ENCODE results near the gene ZNF92. TPM values are rescaled to one million over a fixed set of nuclear protein-coding genes. Genes with fewer than 3 reads are reported as not detected.

The ZNF92 gene
- 8.9 and 13.7 TPM in 2 replicates for total RNA-seq

DNA sequence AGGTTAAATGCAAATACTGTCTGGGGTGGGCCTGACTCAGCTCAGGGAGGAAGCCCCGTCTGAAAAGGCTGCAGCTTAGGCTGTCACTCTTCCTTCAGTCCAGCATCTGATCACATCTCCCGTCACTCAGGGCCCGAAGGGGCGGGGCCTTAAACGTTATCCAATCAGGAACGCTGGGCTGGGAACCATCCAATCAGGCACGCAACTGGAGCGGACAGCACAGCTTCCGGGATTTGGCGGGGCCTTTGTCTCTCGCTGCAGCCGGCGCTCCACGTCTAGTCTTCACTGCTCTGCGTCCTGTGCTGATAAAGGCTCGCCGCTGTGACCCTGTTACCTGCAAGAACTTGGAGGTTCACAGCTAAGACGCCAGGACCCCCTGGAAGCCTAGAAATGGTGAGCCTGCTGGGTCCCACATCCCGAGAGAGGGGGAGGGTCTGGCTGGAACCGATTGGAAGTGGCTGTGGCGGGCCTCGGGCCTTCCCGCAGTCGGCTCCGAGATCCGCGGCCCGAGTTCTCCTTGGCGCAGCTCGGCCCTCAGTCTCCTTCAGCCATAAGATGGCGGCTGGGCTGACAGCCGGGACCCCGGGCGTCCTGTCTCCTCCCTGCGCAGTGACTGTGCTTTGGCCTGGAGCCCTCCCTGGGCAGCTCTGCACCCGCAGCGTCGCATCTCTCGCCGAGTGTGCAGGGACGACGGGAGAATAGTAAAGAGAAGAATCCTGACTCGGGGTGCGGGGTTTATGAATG, at the start of gene ZNF92:
TSS of gene ZNF92 (plus strand) at position 248 of the 744 bp plus-strand sequence. CDS start at position 391, 143 bp downstream.

